ENCODE data around the gene SPG7. TPM values are rescaled to one million over a fixed set of nuclear protein-coding genes. Genes with fewer than 3 reads are reported as not detected.

The SPG7 gene
- total RNA-seq, 1 experiment from 2014 or later, result 118 TPM

DNA sequence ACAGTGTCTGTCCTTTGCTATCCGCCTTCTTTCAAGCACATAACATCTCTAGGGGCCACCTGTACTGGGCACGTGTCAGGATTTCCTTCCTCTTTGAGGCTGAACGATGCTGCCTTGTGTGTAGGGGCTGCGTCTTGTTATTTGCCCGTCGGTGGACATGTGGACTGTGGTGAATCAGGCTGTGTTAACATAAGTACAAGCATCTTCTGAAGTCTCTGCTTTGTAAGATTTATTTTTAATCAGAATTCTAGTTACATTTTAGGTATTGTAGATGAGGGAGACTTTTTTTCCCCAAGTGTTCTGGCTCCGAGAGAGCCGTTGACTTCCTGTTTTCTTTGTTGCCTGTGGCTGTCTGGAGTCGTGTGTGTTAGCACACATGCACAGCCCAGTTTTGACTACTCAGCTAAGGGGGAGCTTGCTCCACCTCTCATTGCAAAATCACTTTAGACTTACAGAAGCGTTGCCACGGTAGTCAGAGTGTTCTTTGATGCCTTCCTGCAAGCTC is 26.1 kb downstream of the SPG7 start:
- ATAC-seq, result no peak
- peaks cover 2% of the 10 kb centered on the region for H3K36me3 ChIP-seq (ENCODE audit: control insufficient read depth, insufficient read depth, low read length)
- intact Hi-C loops (cut with micrococcal nuclease; ENCODE audit: unreplicated experiment), result no loop called here

GRCh38 chr16:89536371-89536770 is 28.2 kb downstream of the SPG7 start:
- H3K9me3 ChIP-seq (ENCODE audit: control insufficient read depth, insufficient read depth, low read depth, low read length), result no peaks in the 10 kb centered on the region
- no peaks in the 10 kb centered on the region for H3K4me1 ChIP-seq (ENCODE audit: control insufficient read depth, insufficient read depth, low read length)
- no peak for ATAC-seq
- ChIA-PET POLR2A (no interaction called here), CTCF (no interaction called here)
- in situ Hi-C loops (cut with HindIII; ENCODE audit: low pct_unique_long_range_greater_than_20kb, low sequenced_read_pairs) (no loop called here), intact Hi-C loops (cut with micrococcal nuclease; ENCODE audit: unreplicated experiment) (no loop called here)
- BruUV-seq (replicated peaks), result no TSS peak
- no peak overlapping the region for H3K4me3 ChIP-seq (ENCODE audit: low read depth in 2 of 2, low read length in 2 of 2)
- no peak overlapping the region for H3K27ac ChIP-seq (ENCODE audit: low read length)
- no peaks in the 10 kb centered on the region for H3K27me3 ChIP-seq (ENCODE audit: control insufficient read depth, insufficient read depth, low read length)
- no peak for TF ChIP-seq REST (IDR thresholded peaks at IDR 0.05; ENCODE audit: insufficient read depth in 1 of 2, low read depth in 2 of 2, low read length in 1 of 2)
- TF ChIP-seq POLR2AphosphoS5 (IDR thresholded peaks at IDR 0.05; ENCODE audit: low read depth, low read length), result no peak
- TF ChIP-seq TCF7L2 (IDR thresholded peaks at IDR 0.05; ENCODE audit: low read depth, low read length), result no peak
- no peak for TF ChIP-seq SIN3A (IDR thresholded peaks at IDR 0.05; ENCODE audit: borderline replicate concordance, insufficient read depth, low read depth, low read length)
- no peak for TF ChIP-seq CTCF (IDR thresholded peaks at IDR 0.05)
- peaks cover 2% of the 10 kb centered on the region for H3K36me3 ChIP-seq (ENCODE audit: control insufficient read depth, insufficient read depth, low read length)
- no peak for DNase-seq (ENCODE audit: low read depth, low spot score)

More for the DNA sequence above, 26.1 kb downstream of the SPG7 start:
- Histone ChIP-seq H3K4me1 (ENCODE audit: control insufficient read depth, insufficient read depth, low read length) (no peaks in the 10 kb centered on the region), H3K27me3 (ENCODE audit: control insufficient read depth, insufficient read depth, low read length) (no peaks in the 10 kb centered on the region), H3K9me3 (ENCODE audit: control insufficient read depth, insufficient read depth, low read depth, low read length) (no peaks in the 10 kb centered on the region), H3K27ac (ENCODE audit: low read length) (no peak overlapping the region), H3K4me3 (ENCODE audit: low read depth in 2 of 2, low read length in 2 of 2) (no peak overlapping the region)
- no peak for DNase-seq (ENCODE audit: low read depth, low spot score)
- TF ChIP-seq TCF7L2 (IDR thresholded peaks at IDR 0.05; ENCODE audit: low read depth, low read length) (no peak), SIN3A (IDR thresholded peaks at IDR 0.05; ENCODE audit: borderline replicate concordance, insufficient read depth, low read depth, low read length) (no peak), REST (IDR thresholded peaks at IDR 0.05; ENCODE audit: insufficient read depth in 1 of 2, low read depth in 2 of 2, low read length in 1 of 2) (no peak), CTCF (IDR thresholded peaks at IDR 0.05) (no peak), POLR2AphosphoS5 (IDR thresholded peaks at IDR 0.05; ENCODE audit: low read depth, low read length) (no peak)
- POLR2A ChIA-PET, result no interaction called here
- CTCF ChIA-PET, result no interaction called here
- BruUV-seq (replicated peaks), result TSS peak; percentile 7
- in situ Hi-C loops (cut with HindIII; ENCODE audit: low pct_unique_long_range_greater_than_20kb, low sequenced_read_pairs), result no loop called here
